ENCODE results near the gene INSYN1.
"Not testable (repeated sequence)": the region's sequence is repeated elsewhere in the genome, so short reads cannot be mapped to it uniquely, and the experiment has no call there.

Gene INSYN1

DNA sequence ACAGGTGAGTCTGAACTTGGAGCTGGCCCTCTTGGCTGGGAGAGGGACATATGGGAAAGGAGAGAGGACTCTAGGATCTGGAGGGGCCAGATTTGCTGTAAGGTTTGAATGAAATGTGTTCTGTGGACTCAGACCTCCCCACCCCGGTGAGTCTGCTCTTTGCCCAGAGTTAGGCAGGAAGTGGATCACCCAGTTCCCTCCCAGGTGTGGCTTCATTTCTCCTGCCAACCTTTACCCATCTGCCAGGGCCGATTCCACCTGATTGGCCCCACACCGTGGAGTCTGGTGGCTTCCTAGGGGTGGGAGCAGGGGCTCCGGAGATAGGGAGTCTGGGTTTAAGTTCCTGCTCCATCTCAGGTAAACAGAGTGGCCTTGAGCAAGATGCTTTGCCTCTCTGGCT, 43.5 kb downstream of the INSYN1 start:
- no peak for DNase-seq

DNA sequence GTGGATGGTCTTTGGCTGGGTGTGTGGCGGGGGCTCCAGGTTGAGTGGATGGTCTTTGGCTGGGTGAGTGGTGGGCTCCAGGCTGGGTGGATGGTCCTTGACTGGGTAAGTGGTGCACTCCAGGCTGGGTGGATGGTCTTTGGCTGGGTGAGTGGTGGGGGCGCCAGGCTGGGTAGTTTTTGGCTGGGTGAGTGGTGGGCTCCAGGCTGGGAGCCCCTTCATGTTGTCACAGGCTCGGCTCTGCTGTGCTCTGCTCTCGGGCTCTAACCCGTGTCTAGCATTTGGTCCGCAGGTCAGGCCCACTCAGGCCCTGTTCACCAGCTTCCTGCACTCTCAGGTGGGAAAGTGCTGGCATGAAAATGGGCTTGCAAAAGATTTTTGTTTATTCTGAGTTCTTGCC, 43.9 kb downstream of the INSYN1 start:
- DNase-seq = no peak

DNA sequence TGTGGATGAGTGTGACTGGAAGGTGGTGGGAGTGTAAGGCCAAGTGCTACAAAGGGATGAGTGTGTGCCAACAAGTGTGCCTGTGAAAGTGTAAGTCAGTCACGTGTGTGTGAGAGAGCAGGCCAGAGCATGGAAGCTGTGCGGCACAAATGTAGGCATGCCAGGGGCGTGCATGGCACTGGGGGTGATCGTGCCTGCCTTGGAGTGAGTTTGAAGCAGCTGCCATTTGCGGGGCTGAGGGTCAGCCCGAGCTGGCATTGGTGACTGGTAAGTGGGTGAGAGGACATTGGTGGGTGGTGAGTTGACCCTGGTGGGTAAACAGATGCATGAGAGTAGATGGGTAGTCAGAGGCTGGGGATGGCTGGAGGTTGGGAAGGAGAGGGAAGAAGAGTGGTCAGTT, 44.5 kb downstream of the INSYN1 start:
- no peak for DNase-seq

- DNase-seq = peak; percentile 44
These were observed 48.1 kb downstream of the INSYN1 start for GRCh38 chr15:73704869-73705645.

DNA sequence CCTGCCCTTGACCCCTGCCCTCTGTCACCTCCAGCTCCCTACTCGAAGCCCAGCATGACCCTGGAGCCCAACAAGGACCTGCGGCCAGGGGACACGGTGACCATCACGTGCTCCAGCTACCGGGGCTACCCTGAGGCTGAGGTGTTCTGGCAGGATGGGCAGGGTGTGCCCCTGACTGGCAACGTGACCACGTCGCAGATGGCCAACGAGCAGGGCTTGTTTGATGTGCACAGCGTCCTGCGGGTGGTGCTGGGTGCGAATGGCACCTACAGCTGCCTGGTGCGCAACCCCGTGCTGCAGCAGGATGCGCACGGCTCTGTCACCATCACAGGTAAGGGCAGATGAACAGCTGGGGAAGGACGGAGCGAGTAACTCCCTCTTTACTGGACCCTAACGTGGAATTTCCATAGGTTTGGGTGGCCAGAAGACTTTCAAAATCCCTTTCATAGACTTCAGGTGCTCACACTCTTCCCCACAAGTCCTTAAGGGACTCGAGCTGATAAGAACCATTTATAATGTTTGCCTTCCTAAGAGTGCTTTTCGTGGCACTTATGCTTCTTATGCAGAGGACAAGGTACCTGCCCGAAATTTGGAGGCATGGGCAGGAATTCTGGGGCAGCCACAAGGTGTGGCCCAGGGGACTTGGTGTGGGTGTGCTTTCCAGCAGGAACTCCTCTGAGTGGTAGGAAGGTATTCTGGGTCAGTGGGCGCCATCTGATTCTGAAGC, 48.8 kb downstream of the INSYN1 start:
- DNase-seq = not testable (repeated sequence)

DNA sequence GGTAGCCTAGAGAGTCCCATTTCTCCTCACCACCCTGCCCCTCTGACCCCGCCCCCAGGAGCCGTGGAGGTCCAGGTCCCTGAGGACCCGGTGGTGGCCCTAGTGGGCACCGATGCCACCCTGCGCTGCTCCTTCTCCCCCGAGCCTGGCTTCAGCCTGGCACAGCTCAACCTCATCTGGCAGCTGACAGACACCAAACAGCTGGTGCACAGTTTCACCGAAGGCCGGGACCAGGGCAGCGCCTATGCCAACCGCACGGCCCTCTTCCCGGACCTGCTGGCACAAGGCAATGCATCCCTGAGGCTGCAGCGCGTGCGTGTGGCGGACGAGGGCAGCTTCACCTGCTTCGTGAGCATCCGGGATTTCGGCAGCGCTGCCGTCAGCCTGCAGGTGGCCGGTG, 49.5 kb downstream of the INSYN1 start:
- DNase-seq = not testable (repeated sequence)

- not testable (repeated sequence) for DNase-seq
These were observed 50.6 kb downstream of the INSYN1 start for GRCh38 chr15:73702311-73703239.

GRCh38 chr15:73700041-73700842, 52.9 kb downstream of the INSYN1 start:
- peak; percentile 71 for DNase-seq

- DNase-seq = no peak
These were observed 53.7 kb downstream of the INSYN1 start for GRCh38 chr15:73699249-73700040.

GRCh38 chr15:73697033-73697467, 56.1 kb downstream of the INSYN1 start:
- DNase-seq = peak; percentile 94

DNA sequence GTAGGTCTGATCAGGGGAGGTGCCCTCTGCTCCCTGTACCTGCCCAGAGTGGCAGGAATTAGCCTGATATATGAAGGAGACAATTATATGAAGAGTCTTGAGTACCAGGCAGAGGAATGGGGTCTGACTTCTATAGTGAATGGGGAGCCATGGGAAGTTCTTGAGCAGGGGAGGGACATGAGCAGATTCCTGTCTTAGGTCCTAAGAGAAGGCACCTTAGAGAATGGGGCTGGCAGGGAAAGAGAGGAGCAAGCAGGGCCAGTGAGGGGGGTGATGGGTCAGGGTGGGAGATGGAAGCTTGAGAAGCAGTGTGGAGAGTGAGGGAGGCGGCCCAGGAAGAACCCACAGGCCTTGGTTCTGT, 56.5 kb downstream of the INSYN1 start:
- DNase-seq = no peak

DNA sequence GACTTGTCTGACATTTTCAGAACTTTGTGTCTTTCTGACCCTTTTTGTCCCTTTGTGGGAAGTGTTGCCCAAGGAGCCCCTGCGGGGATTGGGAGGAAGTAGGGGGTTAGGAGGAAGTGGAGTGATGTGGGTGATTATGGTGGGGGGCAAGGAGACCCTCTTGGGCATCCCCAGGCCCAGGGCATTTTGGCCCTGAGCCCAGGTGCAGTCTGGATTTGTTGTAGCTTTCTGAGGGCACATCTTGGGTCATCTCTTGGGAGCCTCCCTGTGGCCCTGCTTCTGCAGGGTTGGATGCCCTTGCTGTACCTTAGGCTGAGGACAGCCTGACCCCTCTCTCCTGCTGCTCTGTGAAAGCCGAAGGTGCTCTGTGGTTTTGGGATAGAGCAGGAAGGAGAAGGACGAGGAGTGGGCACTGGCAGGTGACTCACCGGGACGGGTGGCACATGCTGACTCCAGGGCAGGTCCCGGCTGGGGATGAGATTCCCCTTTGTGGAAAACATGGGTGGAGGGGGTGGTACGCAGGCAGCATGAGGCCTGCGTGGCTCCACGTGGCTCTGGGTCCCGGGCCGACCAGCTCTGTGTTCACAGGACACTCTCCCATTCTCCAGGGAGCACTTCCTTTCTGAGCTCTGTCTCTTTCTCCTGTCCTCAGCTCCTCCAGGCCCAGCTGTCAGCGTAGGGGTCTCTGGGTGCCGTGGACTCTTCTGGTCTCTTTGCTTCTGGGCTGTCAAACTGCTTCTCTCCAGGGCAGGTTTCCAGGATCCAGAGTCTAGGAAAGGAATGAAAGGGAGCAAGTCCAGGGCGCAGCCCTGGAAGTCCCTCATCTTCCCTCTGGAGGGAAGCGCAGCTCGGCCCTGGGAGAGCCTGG, 57.1 kb downstream of the INSYN1 start:
- no peak for DNase-seq

DNA sequence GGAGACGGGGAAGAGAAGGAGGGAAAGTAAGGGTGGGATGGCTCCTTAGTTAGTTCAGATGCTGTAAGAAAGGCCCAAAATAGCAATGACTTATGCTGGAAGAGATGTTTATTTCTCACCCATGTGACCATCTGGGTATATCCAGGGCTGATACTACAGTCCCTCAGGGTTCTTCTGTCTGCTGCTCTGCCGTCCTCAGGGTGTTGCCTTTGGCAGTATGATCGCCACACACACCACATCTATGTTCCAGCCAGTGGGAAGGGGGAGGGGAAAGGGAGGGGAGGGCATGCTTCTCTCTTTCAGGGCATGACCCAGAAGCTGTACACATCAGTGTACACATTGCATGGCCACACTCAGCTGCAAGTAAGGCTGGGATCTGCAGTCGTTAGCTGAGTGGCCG, 58.7 kb downstream of the INSYN1 start:
- DNase-seq = no peak

DNA sequence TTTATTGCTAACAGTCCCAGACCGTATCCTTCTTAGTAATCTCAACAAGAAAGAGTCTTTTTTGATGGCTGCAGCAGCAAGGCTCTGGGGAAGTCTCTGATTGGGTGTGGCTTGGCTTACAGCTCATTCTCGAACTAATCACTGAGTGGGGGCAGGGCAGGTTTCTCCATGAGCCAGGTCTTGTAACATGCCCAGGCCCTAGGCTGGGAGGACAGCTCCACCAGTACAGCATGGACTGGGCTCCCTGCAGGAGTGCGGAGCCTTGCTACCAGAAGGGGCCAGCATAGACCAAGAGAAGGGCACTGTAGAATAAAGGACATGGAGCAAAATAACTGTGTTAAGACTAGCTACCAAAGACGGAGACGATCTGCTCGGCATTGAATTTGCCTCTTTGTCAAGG, 61.8 kb downstream of the INSYN1 start:
- DNase-seq = peak; percentile 63

- DNase-seq = no peak
These were observed 64.7 kb downstream of the INSYN1 start for GRCh38 chr15:73688455-73688854.

- no peak for DNase-seq
These were observed 65.8 kb downstream of the INSYN1 start for GRCh38 chr15:73687351-73687750.

- DNase-seq = peak; percentile 78
These were observed 66.3 kb downstream of the INSYN1 start for GRCh38 chr15:73686781-73687256.

DNA sequence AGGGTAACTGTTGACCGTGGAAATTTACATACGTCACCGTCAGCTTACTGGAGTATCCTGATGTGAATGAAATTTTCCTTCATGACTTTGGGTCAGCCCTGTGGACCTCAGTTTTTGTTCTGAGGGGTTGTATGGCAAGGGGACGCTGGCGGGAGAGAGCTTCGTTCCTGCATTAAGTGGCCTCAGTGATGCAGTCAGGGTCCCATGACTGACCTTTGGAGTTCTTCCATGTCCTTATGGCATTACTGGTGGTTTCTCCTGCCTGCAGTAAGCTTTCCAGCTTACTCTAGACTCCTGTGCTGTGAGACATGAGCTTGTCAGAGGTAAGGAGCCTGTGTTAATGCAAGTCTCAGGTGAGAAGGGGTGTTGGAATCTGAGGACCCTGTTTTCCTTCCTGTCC, 67.2 kb downstream of the INSYN1 start:
- no peak for DNase-seq

Measured in fibroblast of skin of right quadriceps (primary cell).